Ishikawa (cell line): ENCODE results near the gene SHB.

Source experiments
- CEBPB ChIP-seq: IDR thresholded peaks from 2 replicates; pipeline ENCODE4 v1.6.1; 2012
- CREB1 ChIP-seq: IDR thresholded peaks from 2 replicates; pipeline ENCODE4 v1.6.1; 2012; ENCODE audit warnings: low read depth
- EGR1 ChIP-seq: IDR thresholded peaks from 2 replicates; pipeline ENCODE4 v1.6.1; 2012
- FOXM1 ChIP-seq: IDR thresholded peaks from 2 replicates; pipeline ENCODE4 v1.6.1; 2012; ENCODE audit warnings: low read depth, borderline replicate concordance
- RAD21 ChIP-seq: IDR thresholded peaks from 2 replicates; pipeline ENCODE4 v1.6.1; 2012; ENCODE audit warnings: low read depth
- TAF1 ChIP-seq: IDR thresholded peaks from 2 replicates; pipeline ENCODE4 v1.6.1; 2012; ENCODE audit warnings: low read depth, mild to moderate bottlenecking
- TEAD4 ChIP-seq: IDR thresholded peaks from 2 replicates; pipeline ENCODE4 v1.6.1; 2012
- YY1 ChIP-seq: IDR thresholded peaks from 2 replicates; pipeline ENCODE4 v1.6.1; 2012; ENCODE audit warnings: low read depth
- ZBTB7A ChIP-seq: IDR thresholded peaks from 2 replicates; pipeline ENCODE4 v1.6.1; 2012; ENCODE audit warnings: low read depth
- TF ChIP-seq, protein P1 (sequence below): IDR thresholded peaks from 2 replicates; pipeline ENCODE4 v1.6.1; 2012

GRCh38 chr9:37998881-37999587 is 70.0 kb downstream of the SHB start:
- no peak for TF ChIP-seq YY1
- TF ChIP-seq RAD21, result no peak
- no peak for TF ChIP-seq CREB1
- TF ChIP-seq, protein P1, sequence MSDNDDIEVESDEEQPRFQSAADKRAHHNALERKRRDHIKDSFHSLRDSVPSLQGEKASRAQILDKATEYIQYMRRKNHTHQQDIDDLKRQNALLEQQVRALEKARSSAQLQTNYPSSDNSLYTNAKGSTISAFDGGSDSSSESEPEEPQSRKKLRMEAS, result no peak
- TF ChIP-seq EGR1, result no peak
- no peak for TF ChIP-seq TAF1
- TF ChIP-seq FOXM1, result no peak
- no peak for TF ChIP-seq TEAD4
- no peak for TF ChIP-seq ZBTB7A
- no peak for TF ChIP-seq CEBPB
